IMR-90 (cell line): Measurements from ENCODE around the gene KIAA0319L. TPM values are rescaled to one million over a fixed set of nuclear protein-coding genes. Genes with fewer than 3 reads are reported as not detected.

Source experiments
- ATAC-seq: fragments of 200-7000 bp; cut with Tn5 transposase; 2 replicates; pipeline ENCODE4 v1.9.1; 2020; ENCODE audit warnings: low read depth, mild to moderate bottlenecking, moderate library complexity
- BruUV-seq: library from RNA; stranded (reverse); fragments of 400-500 nt; replicated peaks from 2 replicates; lab custom pipeline; 2021; lab: Mats Ljungman, UMichigan
- CTCF ChIA-PET: fragments of 300-600 bp; formaldehyde crosslinking; extraction: SDS; loops from one replicate; lab custom pipeline; 2021; ENCODE audit warnings: antibody characterized with exemption; lab: Yijun Ruan, JAX
- POLR2A ChIA-PET: fragments of 300-600 bp; sonication (Branson Sonifier 250); formaldehyde crosslinking; loops from one replicate; lab custom pipeline; 2022; ENCODE audit warnings: antibody characterized with exemption; ENCODE audit not compliant: unreplicated experiment; lab: Charles Lee
- DNase-seq: peaks from one replicate; pipeline ENCODE4 v3.0.0; 2013
- H2AFZ ChIP-seq: replicated peaks from 2 replicates; pipeline ENCODE3; 2013; ENCODE audit warnings: low read length, mild to moderate bottlenecking; ENCODE audit not compliant: poor library complexity
- H2AK5ac ChIP-seq: 2 replicates; pipeline ENCODE4 v1.6.1; 2013; ENCODE audit warnings: low read depth, low read length, inconsistent platforms
- H2AK9ac ChIP-seq: replicated peaks from 2 replicates; pipeline ENCODE3; 2013; ENCODE audit warnings: mild to moderate bottlenecking, low read depth, low read length, moderate library complexity; ENCODE audit not compliant: poor library complexity
- H2BK120ac ChIP-seq: 2 replicates; pipeline ENCODE4 v1.6.1; 2013; ENCODE audit warnings: low read depth, low read length, inconsistent platforms
- H2BK15ac ChIP-seq: 3 replicates; pipeline ENCODE4 v1.6.1; 2013; ENCODE audit warnings: low read depth, low read length, inconsistent platforms
- H2BK20ac ChIP-seq: 2 replicates; pipeline ENCODE4 v1.6.1; 2013; ENCODE audit warnings: low read depth, mild to moderate bottlenecking, inconsistent platforms, low read length, moderate library complexity
- H2BK5ac ChIP-seq: 2 replicates; pipeline ENCODE4 v1.6.1; 2013; ENCODE audit warnings: mild to moderate bottlenecking, low read depth, low read length, inconsistent platforms; ENCODE audit not compliant: poor library complexity, severe bottlenecking
- H3K14ac ChIP-seq: replicated peaks from 2 replicates; pipeline ENCODE4 v1.6.1; 2013; ENCODE audit warnings: low read depth, low read length, inconsistent platforms
- H3K18ac ChIP-seq: 2 replicates; pipeline ENCODE4 v1.6.1; 2013; ENCODE audit warnings: low read depth, low read length, control low read depth
- H3K23ac ChIP-seq: 2 replicates; pipeline ENCODE4 v1.6.1; 2013; ENCODE audit warnings: low read depth, low read length, inconsistent platforms
- H3K27ac ChIP-seq: 2 replicates; pipeline ENCODE4 v1.5.1; 2013; ENCODE audit warnings: mild to moderate bottlenecking, control low read depth, low read length; ENCODE audit not compliant: insufficient read depth
- H3K27me3 ChIP-seq: 2 replicates; pipeline ENCODE4 v1.6.1; 2013; ENCODE audit warnings: low read length; ENCODE audit not compliant: control insufficient read depth, insufficient read depth
- H3K36me3 ChIP-seq: 2 replicates; pipeline ENCODE4 v1.6.1; 2013; ENCODE audit warnings: low read length, mixed read lengths; ENCODE audit not compliant: control insufficient read depth, insufficient read depth
- H3K4ac ChIP-seq: 2 replicates; pipeline ENCODE4 v1.6.1; 2013; ENCODE audit warnings: low read depth, low read length, inconsistent platforms
- H3K4me1 ChIP-seq: 2 replicates; pipeline ENCODE4 v1.6.1; 2013; ENCODE audit warnings: low read length, mixed read lengths; ENCODE audit not compliant: control insufficient read depth, insufficient read depth
- H3K4me2 ChIP-seq: 2 replicates; pipeline ENCODE4 v1.6.1; 2013; ENCODE audit warnings: low read depth, mild to moderate bottlenecking, control low read depth, low read length, moderate library complexity
- H3K4me3 ChIP-seq: 2 replicates; pipeline ENCODE4 v1.5.1; 2013; ENCODE audit warnings: low read depth, mild to moderate bottlenecking, control low read depth, low read length, moderate library complexity; ENCODE audit not compliant: insufficient read depth
- H3K56ac ChIP-seq: 2 replicates; pipeline ENCODE4 v1.6.1; 2013; ENCODE audit warnings: low read length, inconsistent platforms; ENCODE audit not compliant: insufficient read depth; ENCODE audit errors: extremely low read depth
- H3K79me1 ChIP-seq, 2 experiments: 2 replicates each; pipeline ENCODE4 v1.6.1; 2013; ENCODE audit warnings: low read length in 2 of 2, inconsistent platforms in 1 of 2, low read depth in 1 of 2
- H3K9ac ChIP-seq: 2 replicates; pipeline ENCODE4 v1.6.1; 2013; ENCODE audit warnings: low read depth, low read length, control low read depth
- H3K9me1 ChIP-seq: 2 replicates; pipeline ENCODE4 v1.6.1; 2013; ENCODE audit warnings: low read length, inconsistent platforms; ENCODE audit not compliant: insufficient read depth
- H3K9me3 ChIP-seq: 2 replicates; pipeline ENCODE4 v1.6.1; 2013; ENCODE audit warnings: low read length; ENCODE audit not compliant: control insufficient read depth, insufficient read depth
- H4K20me1 ChIP-seq: 2 replicates; pipeline ENCODE4 v1.6.1; 2013; ENCODE audit warnings: low read length, inconsistent platforms; ENCODE audit not compliant: insufficient read depth
- H4K5ac ChIP-seq: 2 replicates; pipeline ENCODE4 v1.6.1; 2013; ENCODE audit warnings: mild to moderate bottlenecking, low read depth, low read length, control low read depth
- H4K8ac ChIP-seq, 2 experiments: 2 replicates each; pipeline ENCODE4 v1.6.1; 2013; ENCODE audit warnings: low read depth in 2 of 2, low read length in 2 of 2, control low read depth in 1 of 2, inconsistent platforms in 1 of 2
- H4K91ac ChIP-seq: 2 replicates; pipeline ENCODE4 v1.6.1; 2013; ENCODE audit warnings: low read depth, low read length, inconsistent platforms; ENCODE audit not compliant: insufficient read depth
- MAFK ChIP-seq: IDR thresholded peaks from 2 replicates; pipeline ENCODE4 v1.6.1; 2012; ENCODE audit warnings: low read depth, low read length, improper control_type of control experiment
- NFE2L2 ChIP-seq: fragments of 150-350 bp; IDR thresholded peaks from 2 replicates; pipeline ENCODE4 v1.6.1; 2016; ENCODE audit warnings: low read depth, mild to moderate bottlenecking, low read length
- POLR2A ChIP-seq: IDR thresholded peaks from 2 replicates; pipeline ENCODE4 v1.6.1; 2012; ENCODE audit warnings: mild to moderate bottlenecking, low read depth, low read length
- RAD21 ChIP-seq: IDR thresholded peaks from 2 replicates; pipeline ENCODE4 v1.6.1; 2012; ENCODE audit warnings: low read length, improper control_type of control experiment
- RCOR1 ChIP-seq: IDR thresholded peaks from 2 replicates; pipeline ENCODE4 v1.6.1; 2012; ENCODE audit warnings: mild to moderate bottlenecking, low read length, improper control_type of control experiment; ENCODE audit not compliant: insufficient replicate concordance
- USF2 ChIP-seq: fragments of 150-350 bp; IDR thresholded peaks from 2 replicates; pipeline ENCODE4 v1.6.1; 2017; ENCODE audit warnings: mild to moderate bottlenecking, antibody characterized with exemption, low read length, low read depth
- WGBS, 2 experiments: methylation state at CpG; one replicate each; pipeline versions ENCODE4 v1.1.5 to v1.1.7; 2013; ENCODE audit warnings: missing lambda C conversion rate in 2 of 2; ENCODE audit not compliant: insufficient read length in 1 of 2; ENCODE audit errors: extremely low coverage in 2 of 2; 5-methylcytosine and 5-hydroxymethylcytosine counted together
- dilution Hi-C: fragments of 300-500 bp; cut with HindIII; formaldehyde crosslinking; loops from one replicate; pipeline ENCODE4 v1.14.3; 2018; ENCODE audit warnings: low sequenced_read_pairs; ENCODE audit not compliant: unreplicated experiment
- in situ Hi-C: fragments of 300-500 bp; cut with MboI; formaldehyde crosslinking; loops from 3 replicates; pipeline ENCODE4 v1.14.3; 2019; ENCODE audit warnings: low sequenced_read_pairs, inconsistent platforms, mixed read lengths
- intact Hi-C: fragments of 100-400 bp; cut with micrococcal nuclease; formaldehyde crosslinking; loops from 2 replicates; pipeline ENCODE4 v1.10.0; 2022
- polyA plus RNA-seq, 3 experiments: library from polyadenylated mRNA; depleted of rRNA; stranded (reverse); fragments of >200 nt; gene quantifications; 2 replicates each; pipeline ENCODE4 v1.2.3, GENCODE V29; 2012; ENCODE audit warnings: low replicate concordance in 1 of 3
- total RNA-seq: library from RNA; depleted of rRNA; stranded (reverse); fragments of >200 nt; gene quantifications from 2 replicates; pipeline ENCODE4 v1.2.3, GENCODE V29; 2012

KIAA0319L gene
- total and polyA plus RNA-seq, 2 of the 4 experiments (the other 2 are of a cell fraction), result 38.0 to 49.8 TPM

DNA sequence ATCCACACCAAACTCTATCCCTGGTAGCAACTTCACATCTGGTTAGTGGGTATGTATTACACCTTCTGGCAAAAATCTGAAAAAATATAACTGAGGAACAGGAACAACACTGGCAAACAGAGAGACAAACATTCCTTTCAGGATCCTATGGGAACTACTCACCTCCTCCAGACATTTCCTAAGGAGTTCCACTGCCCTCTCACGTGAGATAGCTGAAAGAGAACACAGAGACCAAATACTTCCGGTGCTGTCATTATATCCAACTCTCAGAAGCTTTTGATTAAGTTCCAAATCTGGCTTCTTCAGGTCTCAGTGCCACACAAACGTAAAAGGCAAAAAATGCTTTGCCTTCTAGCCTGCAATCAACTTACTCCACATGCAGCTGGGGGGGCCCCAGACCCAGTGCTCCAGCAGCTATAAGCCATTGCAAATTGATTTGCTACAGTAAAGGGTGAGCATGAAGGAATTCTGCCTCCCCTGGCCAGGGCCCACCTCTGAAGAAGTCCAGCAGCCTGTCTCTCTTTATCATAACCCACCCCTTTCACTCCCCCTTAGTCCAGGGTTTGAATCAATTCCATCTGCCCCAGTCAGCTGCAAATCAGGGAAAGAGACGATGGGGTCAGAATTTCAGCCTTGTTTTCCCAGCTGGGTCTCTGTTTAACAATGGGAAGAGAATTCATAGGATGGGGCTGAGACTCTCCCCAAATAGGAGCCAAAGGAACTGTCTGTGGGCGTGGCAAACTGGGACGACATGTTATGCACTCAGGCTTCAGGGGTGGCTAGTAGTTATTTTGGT is 48.1 kb upstream of the KIAA0319L start:
- H3K4me3 ChIP-seq, result no peak overlapping the region
- no peak overlapping the region for H2BK20ac ChIP-seq
- H4K91ac ChIP-seq, result no peak overlapping the region
- no peak overlapping the region for H4K8ac ChIP-seq
- no peak overlapping the region for H3K9ac ChIP-seq
- no peak overlapping the region for H3K18ac ChIP-seq
- peaks cover 41% of the 10 kb centered on the region for H3K36me3 ChIP-seq
- POLR2A ChIA-PET, result no interaction called here
- CTCF ChIA-PET, result interaction anchor here (1.7 kb wide), 1 partner anchor 110 kb away, joined by 4 read pairs; no protein-coding TSS in a partner anchor
- no peaks in the 10 kb centered on the region for H3K9me3 ChIP-seq
- intact Hi-C loops, result no loop called here
- H2BK120ac ChIP-seq, result no peak overlapping the region
- no peak overlapping the region for H3K27ac ChIP-seq
- peaks cover 2% of the 10 kb centered on the region; the same call in 1 of the 2 replicates for H3K4me1 ChIP-seq
- H3K14ac ChIP-seq, result no peak overlapping the region
- H3K56ac ChIP-seq, result no peak overlapping the region
- no TSS peak for BruUV-seq
- H2AK5ac ChIP-seq, result no peak overlapping the region
- DNase-seq (no peak), ATAC-seq (no peak)
- H2BK5ac ChIP-seq, result no peak overlapping the region
- no peak for TF ChIP-seq POLR2A
- TF ChIP-seq MAFK, result no peak
- no peak for TF ChIP-seq NFE2L2
- no peak for TF ChIP-seq USF2
- no peak for TF ChIP-seq RCOR1
- no peak for TF ChIP-seq RAD21
- H3K4me2 ChIP-seq, result no peak overlapping the region
- no peak overlapping the region for H3K4ac ChIP-seq
- no peaks in the 10 kb centered on the region for H3K27me3 ChIP-seq
- H3K79me1 ChIP-seq, result peaks cover 22 to 34% of the 10 kb centered on the region in 2 experiments
- H3K23ac ChIP-seq, result no peak overlapping the region
- dilution Hi-C loops, result no loop called here
- in situ Hi-C loops, result no loop called here
- H3K9me1 ChIP-seq, result peaks cover 6% of the 10 kb centered on the region; the same call in 1 of the 2 replicates
- H2AFZ ChIP-seq, result no peak overlapping the region
- no peak overlapping the region for H2AK9ac ChIP-seq
- no peak overlapping the region for H4K5ac ChIP-seq
- no peak overlapping the region for H2BK15ac ChIP-seq
- 77% methylated on average over 5 of the region's 6 CpGs; no CpG with 5 or more reads in 1 of the 2 experiments for WGBS, 2 experiments
- H4K20me1 ChIP-seq, result peaks cover 6% of the 10 kb centered on the region; the same call in 1 of the 2 replicates
